ENCODE data around the gene ZNF91. TPM values are rescaled to one million over a fixed set of nuclear protein-coding genes. Genes with fewer than 3 reads are reported as not detected.

ZNF91 gene
- total and polyA plus RNA-seq, 10 of the 15 experiments (the other 5 are each of a cell fraction or from before 2014, with no cell fraction given), result 4.6 to 31.1 (median 11.3) TPM

DNA sequence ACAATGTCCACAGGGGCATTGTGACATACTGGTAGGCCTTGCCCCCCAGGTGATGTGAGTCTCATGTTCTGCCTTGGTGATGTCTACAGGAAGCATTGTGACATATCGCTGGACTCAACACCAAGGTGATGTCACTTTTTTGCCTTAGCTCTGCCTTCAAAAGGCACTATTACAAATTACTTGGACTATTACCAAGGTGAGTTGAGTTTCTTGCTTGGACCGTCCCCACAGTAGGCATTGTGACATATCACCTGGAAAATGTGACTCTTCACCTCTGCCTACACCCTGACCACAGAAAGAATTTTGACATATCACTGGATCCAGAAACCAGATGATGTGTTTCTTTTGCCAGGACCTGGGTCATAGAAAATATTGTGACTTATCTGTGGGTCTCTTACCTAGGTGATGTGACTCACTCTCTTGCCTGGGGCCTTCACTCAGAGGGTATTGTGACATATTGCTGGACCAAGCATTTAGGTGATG is 84.5 kb downstream of the ZNF91 start (continued):
- no peak for TF ChIP-seq ASH2L (IDR thresholded peaks at IDR 0.05; ENCODE audit: borderline replicate concordance, low read depth)
- no peak for TF ChIP-seq RAD21 (IDR thresholded peaks at IDR 0.05; ENCODE audit: insufficient read depth, low read depth, low read length)
- no peak for TF ChIP-seq ZBTB33 (IDR thresholded peaks at IDR 0.05)
- TF ChIP-seq, protein P1, sequence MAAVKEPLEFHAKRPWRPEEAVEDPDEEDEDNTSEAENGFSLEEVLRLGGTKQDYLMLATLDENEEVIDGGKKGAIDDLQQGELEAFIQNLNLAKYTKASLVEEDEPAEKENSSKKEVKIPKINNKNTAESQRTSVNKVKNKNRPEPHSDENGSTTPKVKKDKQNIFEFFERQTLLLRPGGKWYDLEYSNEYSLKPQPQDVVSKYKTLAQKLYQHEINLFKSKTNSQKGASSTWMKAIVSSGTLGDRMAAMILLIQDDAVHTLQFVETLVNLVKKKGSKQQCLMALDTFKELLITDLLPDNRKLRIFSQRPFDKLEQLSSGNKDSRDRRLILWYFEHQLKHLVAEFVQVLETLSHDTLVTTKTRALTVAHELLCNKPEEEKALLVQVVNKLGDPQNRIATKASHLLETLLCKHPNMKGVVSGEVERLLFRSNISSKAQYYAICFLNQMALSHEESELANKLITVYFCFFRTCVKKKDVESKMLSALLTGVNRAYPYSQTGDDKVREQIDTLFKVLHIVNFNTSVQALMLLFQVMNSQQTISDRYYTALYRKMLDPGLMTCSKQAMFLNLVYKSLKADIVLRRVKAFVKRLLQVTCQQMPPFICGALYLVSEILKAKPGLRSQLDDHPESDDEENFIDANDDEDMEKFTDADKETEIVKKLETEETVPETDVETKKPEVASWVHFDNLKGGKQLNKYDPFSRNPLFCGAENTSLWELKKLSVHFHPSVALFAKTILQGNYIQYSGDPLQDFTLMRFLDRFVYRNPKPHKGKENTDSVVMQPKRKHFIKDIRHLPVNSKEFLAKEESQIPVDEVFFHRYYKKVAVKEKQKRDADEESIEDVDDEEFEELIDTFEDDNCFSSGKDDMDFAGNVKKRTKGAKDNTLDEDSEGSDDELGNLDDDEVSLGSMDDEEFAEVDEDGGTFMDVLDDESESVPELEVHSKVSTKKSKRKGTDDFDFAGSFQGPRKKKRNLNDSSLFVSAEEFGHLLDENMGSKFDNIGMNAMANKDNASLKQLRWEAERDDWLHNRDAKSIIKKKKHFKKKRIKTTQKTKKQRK (IDR thresholded peaks at IDR 0.05; ENCODE audit: low read depth, low read length), result no peak
- TF ChIP-seq DPF2 (IDR thresholded peaks at IDR 0.05), result no peak
- TF ChIP-seq NFYB (IDR thresholded peaks at IDR 0.05; ENCODE audit: insufficient read depth, low read depth, low read length), result no peak

DNA sequence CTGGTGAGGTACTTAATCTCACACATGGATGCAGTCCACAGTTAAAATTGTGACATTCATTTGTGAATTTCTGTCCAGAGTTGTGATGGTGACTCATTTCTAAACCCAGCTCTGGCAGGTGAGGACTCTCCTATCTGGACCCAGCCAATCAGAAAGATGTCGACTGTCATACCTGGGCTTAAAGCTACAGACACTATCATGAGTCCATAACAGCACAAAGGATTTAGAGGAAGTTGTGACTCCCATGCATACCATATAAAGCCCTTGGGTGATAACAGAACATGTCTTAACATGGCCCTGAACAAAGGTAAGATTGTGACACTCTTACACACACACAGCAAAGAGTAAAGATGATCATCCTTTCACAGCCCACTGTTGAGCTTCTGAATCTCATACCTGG is 85.3 kb downstream of the ZNF91 start:
- CTCF ChIA-PET, result no interaction called here
- in situ Hi-C loops (cut with MboI), result no loop called here

More for the DNA sequence above, 85.3 kb downstream of the ZNF91 start:
- ChIA-PET SMC1A (ENCODE audit: uncharacterized antibody, unreplicated experiment) (no interaction called here), RAD21 (ENCODE audit: unreplicated experiment) (no interaction called here), POLR2A (no interaction called here)
- 26% methylated on average over 1 of the region's 1 CpG for WGBS (ENCODE audit: insufficient coverage, insufficient replicate concordance, low lambda C conversion rate, missing lambda C conversion rate)
- no peak overlapping the region for H3K27ac ChIP-seq (ENCODE audit: control insufficient read depth, insufficient read depth)
- no peak for FAIRE-seq
- intact Hi-C loops (cut with micrococcal nuclease; ENCODE audit: unreplicated experiment), result no loop called here
- no peak overlapping the region for H2AFZ ChIP-seq (ENCODE audit: control insufficient read depth, low read depth, low read length)
- H3K4me1 ChIP-seq (ENCODE audit: control insufficient read depth, insufficient read depth, low read length), result no peaks in the 10 kb centered on the region
- H3K4me2 ChIP-seq (ENCODE audit: control insufficient read depth, insufficient read depth), result no peak overlapping the region
- no peak for ATAC-seq
- no peaks in the 10 kb centered on the region; the same call in 2 of the 3 replicates for H3K9me3 ChIP-seq (replicated peaks; ENCODE audit: control insufficient read depth, insufficient read depth, low read length)
- no peak overlapping the region for H3K9ac ChIP-seq (ENCODE audit: control insufficient read depth, insufficient read depth, low read length)
- no peaks in the 10 kb centered on the region for H3K79me2 ChIP-seq (ENCODE audit: control insufficient read depth, insufficient read depth, low read length)
- TF ChIP-seq IRF4 (IDR thresholded peaks at IDR 0.05; ENCODE audit: low read depth, low read length), result no peak
- no peak for TF ChIP-seq PAX8 (IDR thresholded peaks at IDR 0.05)
- TF ChIP-seq FOXK2 (IDR thresholded peaks at IDR 0.05), result no peak
- no peak for TF ChIP-seq RFX5 (IDR thresholded peaks at IDR 0.05; ENCODE audit: low read depth, low read length)
- TF ChIP-seq NRF1 (conservative IDR thresholded peaks at IDR 0.05; ENCODE audit: low read depth, low read length), result no peak
- no peak overlapping the region for H3K4me3 ChIP-seq
- no TSS peak for BruUV-seq (replicated peaks)
- H3K27me3 ChIP-seq (replicated peaks in 1 of 2; ENCODE audit: control insufficient read depth in 2 of 2, insufficient read depth in 2 of 2, low read length in 1 of 2), result no peaks in the 10 kb centered on the region
- no peak for DNase-seq (ENCODE audit: low read depth, low spot score)
- no peaks in the 10 kb centered on the region for H3K36me3 ChIP-seq (ENCODE audit: control insufficient read depth in 2 of 2, insufficient read depth in 2 of 2, low read length in 1 of 2)
- H4K20me1 ChIP-seq (ENCODE audit: control insufficient read depth, insufficient read depth), result no peaks in the 10 kb centered on the region
